GM18505 (cell line): ENCODE results near the gene AK3.

ENCODE experiments used
- ATAC-seq: cut with Tn5 transposase; IDR thresholded peaks from one replicate; pipeline ENCODE4 v1.9.1; 2021; ENCODE audit not compliant: unreplicated experiment
- POLR2A ChIP-seq: IDR thresholded peaks from 4 replicates; pipeline ENCODE4 v1.6.1; 2011; ENCODE audit warnings: borderline replicate concordance; ENCODE audit not compliant: insufficient read depth, insufficient read length; ENCODE audit errors: extremely low read depth

The AK3 gene

DNA sequence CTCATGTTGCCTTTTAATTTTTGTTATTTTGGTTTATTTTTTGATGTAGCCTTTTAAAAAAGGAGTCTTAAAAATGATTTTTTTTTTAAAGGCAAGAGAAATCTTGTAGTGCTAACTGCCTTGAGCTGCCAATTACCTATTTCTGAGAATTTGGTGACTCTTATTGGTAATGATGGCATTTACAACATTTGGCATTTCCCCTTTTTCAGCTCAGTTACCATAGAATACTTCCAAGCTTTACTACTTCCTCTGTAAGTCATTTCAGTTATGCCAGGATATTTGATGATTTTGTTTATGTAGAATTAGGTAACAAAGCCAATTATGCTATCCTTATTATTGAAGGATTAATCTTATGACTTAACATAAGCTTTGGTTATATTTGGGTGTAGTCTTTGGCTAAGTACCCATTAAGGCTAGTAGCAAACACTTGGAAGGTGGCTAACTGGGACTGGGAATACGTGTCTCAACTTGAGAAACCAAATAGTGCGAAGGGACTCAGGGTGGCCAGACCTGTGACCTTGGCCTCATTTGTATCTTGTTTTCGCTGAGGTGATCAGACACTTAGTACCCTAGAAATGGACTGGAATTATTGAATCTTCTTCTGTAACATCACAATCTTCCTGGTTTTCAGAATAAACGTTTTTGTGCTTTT is 33.9 kb downstream of the AK3 start:
- no peak for TF ChIP-seq POLR2A
- ATAC-seq: no peak

DNA sequence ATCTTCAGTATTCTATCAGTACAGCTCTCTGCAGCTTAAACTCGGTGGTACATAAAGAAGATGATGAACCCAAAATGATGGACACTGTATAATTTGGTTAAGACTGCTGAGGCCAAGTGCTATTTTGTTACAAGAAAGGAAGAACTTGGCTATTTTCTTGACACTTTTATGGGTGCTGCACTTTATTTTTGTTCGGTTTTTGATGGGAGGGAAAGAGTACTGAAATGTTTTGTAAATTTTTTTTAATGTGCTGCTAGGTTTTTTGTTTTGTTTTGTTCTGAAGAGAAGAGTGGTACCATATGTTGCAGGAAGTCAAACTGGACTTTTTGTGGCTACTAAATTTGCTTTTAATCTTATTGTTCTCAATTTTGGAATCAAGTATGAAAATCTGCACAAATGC is 35.0 kb downstream of the AK3 start:
- no peak for ATAC-seq
- TF ChIP-seq POLR2A: no peak

DNA sequence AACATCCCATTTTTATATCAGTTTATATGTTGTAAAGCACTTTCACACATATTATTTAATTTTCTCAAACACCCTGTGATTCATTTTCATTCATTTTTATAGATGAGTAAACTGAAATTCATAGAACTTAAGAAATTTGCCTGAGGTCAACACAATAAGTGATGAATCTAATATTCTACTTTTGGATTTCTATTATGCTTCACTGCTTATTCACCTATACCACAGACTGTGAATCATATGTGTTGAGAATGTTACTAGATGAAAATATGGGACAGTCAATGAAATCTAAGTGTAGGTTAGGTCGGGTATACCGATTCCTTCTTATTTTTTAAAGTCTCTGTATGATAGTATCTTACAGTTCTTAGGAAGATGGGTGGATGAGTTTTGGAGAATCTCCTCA is 36.9 kb downstream of the AK3 start:
- ATAC-seq: no peak

DNA sequence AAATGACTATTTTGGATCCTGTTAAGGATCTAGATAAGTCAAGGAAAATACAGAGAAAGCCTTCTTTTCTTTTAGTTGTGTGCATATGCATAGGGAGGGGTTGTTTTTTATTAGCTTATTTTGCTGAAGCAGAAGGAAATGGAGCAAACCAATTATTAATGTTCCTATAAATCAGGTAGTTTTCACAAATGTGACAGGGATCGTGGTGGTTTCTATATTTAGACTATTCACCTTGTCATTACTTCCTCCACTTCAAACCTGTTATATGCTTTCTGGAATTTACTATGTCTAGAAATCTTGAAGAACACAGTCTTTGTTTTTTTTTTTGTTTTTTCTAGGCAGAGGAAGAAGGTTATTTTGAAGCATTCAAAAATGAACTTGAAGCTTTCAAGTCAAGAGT is 39.5 kb downstream of the AK3 start:
- ATAC-seq: no peak

More for the DNA sequence above, 36.9 kb downstream of the AK3 start:
- TF ChIP-seq POLR2A: no peak

DNA sequence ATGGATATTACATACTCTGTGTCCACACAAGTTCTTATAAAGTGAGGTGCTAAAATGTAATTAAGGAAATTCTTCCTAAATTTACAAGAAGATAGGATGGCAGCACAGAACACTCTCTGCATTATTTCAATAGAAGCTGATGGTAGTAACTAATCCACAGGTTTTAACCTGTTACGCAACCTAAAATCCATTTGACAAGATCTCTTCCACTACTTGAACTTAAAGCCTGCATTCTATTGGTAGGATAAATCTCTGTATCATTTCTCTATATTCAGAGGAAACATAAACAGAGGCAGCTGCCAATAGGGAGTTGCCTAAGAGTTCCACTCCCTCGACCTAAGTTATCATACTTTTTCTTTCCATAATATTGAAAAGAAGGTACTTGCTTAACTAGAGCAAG is 40.1 kb downstream of the AK3 start:
- ATAC-seq: no peak
- TF ChIP-seq POLR2A: no peak

More for the DNA sequence above, 39.5 kb downstream of the AK3 start:
- TF ChIP-seq POLR2A: no peak

DNA sequence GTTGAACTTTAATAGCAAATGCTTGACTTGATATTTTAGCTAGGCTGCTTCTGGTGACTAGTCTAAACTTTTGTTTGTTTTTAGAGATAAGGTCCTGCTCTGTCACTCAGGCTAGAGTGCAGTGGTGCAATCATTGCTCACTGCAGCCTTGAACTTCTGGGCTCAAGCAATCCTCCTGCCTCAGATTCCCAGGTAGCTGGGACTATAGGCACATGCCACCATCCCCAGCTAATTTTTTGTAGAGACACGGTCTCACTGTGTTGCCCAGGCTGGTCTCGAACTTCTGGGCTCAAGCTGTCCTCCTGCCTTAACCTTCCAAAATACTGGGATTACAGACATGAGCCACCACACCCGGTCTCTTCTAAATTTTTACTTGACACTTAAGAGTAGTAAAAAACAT is 40.9 kb downstream of the AK3 start:
- TF ChIP-seq POLR2A: no peak
- no peak for ATAC-seq

DNA sequence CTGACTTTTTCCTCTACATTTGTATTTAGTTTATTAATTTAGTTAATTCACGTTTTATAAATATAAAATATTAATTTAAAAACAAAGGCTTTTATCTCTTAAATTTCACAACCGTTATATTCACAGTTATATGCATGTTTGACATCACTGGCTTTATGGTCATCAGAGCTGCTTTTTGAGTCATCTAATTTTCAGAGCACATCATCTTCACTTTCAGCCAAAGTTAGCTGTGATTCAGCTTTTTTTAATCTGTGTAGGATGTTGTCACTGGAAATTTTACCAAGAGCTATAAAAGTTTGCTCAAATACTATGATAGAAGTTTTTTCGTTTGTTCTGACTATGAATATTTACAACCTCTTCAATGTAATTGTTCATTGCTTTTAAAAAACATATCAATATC is 49.2 kb downstream of the AK3 start:
- ATAC-seq: no peak
- no peak for TF ChIP-seq POLR2A

DNA sequence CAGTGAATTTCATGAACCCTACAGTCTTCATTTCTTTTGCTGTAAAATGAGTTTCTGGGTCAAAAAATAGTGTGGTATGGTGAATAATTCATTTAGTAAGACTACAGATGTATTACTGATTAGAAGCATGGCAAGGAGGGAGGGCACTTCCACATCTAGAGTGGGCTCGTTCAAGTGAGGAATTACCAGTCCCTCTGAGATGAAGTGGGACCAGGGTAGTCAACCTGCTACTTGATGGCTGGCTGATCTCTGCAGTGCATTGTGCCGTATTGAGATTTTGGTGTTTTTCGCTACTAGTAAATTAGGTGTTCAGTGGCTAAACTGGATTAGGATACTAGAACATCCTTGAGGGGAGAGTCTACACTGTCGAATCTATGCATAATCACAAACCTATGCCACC is 50.9 kb downstream of the AK3 start:
- peak; percentile 67 for ATAC-seq
- TF ChIP-seq POLR2A: no peak

DNA sequence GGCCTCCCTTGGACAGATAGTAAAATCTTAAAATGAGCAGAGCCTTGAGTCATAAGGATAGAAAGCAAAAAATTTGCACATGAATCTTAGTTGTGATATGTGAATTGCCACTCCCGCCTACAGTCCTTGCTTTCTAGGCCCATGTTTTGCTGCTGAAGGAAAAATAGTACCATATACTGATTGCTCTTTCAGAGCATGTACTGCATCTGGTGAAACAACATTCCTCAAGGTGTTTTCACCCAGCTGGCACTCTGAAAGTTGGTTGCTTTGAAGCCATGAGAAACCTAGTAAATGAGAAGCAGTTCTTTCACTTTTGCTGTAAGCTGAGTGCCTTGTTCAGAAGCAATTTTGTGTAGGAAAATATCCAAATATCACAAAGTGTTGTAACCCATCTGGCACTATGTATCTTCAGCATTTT is 51.3 kb downstream of the AK3 start:
- ATAC-seq: peak; percentile 55

DNA sequence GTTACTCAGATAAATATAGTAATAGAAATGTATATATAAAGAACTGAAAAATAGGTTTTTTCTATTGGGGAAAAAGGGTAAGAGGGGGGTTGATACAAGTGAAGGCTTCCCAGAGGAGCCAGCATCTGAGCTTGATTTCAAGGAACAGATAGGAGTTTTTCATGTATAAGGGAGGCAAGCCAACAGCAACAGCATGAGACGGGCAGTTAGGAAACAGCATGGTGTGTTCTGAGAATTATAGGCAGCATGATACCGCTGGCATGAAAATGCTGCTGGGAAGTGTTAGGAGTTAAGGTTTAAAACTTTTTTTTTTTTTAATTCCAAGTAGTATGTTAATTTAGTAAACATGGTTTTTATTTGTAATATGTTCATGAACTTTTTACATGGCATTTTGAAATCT is 52.0 kb downstream of the AK3 start:
- no peak for TF ChIP-seq POLR2A
- ATAC-seq: no peak

More for the DNA sequence above, 51.3 kb downstream of the AK3 start:
- no peak for TF ChIP-seq POLR2A

DNA sequence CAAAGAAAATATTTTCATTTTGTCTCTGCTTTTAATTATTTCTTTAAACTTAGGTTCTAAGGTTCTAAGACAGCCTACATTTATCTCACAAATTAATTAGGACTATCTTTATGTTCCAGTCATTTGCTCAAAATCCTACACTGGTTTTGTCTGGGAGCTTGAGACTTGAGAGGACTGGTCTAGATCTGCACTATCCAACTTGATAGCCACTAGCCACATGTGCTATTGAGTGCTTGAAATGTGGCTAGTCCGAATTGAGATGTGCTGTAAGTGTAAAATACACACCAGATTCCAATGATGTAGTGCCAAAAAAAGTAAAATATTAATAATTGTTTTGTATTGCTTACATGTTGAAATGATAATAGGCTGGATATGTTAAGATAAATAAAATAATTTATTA is 54.4 kb downstream of the AK3 start:
- TF ChIP-seq POLR2A: no peak
- ATAC-seq: no peak

DNA sequence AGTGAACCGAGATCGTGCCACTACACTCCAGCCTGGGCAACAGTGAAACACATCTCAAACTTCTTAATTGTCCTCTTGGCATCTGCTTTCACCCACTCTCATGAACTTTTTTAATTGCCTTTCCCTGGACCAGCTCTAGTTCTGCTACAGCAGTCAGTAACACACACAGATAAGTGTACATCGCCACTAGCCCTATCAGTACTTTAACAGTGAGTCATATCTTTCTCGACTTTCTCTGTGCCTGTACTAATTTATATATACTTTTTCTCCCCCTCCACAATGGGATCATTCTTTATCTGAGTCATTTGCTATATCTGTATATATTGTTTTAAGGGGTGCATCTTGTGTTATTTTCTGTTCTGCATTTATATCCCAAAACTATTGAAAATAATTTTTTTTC is 54.9 kb downstream of the AK3 start:
- no peak for ATAC-seq
- no peak for TF ChIP-seq POLR2A

DNA sequence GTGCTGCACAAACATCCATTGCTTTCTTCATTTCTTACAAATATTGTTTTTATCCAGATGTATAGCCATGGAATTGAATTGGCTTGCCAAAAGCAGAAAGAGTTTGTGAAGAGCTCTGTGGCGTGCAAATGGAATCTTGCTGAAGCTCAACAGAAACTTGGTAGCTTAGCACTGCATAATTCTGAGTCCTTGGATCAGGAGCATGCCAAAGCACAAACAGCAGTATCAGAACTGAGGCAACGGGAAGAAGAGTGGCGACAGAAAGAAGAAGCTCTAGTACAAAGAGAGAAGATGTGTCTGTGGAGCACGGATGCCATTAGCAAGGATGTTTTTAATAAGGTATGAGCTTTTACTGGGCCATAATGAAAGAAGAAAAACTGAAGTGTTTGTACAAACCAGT is 56.2 kb downstream of the AK3 start:
- TF ChIP-seq POLR2A: no peak

DNA sequence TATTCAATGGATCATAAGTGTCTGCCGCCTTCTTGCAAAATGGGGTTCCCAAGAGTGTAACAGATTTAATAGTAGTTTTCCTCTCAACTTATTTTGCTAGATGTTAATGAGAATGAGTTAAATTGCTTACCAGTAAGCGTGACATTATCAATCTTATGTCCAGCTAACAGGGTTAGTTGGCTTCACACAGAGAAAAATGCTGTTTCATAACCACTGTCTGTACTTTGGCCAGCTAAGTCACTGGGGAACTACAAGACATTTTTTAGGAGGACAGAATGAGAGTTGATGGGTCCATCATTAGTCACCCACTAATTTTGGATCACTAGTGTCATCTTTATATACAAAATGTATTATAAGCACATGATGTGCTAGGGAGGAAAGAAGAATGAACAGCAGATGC is 60.3 kb downstream of the AK3 start:
- ATAC-seq: no peak
- TF ChIP-seq POLR2A: no peak

More for the DNA sequence above, 56.2 kb downstream of the AK3 start:
- no peak for ATAC-seq

DNA sequence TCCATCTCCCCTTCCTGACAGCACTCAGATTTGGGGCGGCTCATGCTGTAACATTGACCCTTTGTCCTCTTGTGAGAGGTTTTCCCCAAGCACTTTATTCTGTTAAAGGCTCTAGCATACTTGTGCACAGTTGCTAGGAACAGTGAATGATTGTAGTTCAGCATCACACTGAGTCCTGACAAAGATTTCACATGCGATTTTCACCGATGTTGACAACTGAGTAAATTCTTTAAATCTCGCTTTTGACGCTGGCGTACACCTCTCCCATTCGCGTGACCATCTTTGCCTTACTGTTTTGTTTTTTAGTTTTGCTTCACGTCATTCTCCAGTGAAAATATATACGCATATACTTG is 60.9 kb downstream of the AK3 start:
- TF ChIP-seq POLR2A: no peak
- ATAC-seq: no peak

DNA sequence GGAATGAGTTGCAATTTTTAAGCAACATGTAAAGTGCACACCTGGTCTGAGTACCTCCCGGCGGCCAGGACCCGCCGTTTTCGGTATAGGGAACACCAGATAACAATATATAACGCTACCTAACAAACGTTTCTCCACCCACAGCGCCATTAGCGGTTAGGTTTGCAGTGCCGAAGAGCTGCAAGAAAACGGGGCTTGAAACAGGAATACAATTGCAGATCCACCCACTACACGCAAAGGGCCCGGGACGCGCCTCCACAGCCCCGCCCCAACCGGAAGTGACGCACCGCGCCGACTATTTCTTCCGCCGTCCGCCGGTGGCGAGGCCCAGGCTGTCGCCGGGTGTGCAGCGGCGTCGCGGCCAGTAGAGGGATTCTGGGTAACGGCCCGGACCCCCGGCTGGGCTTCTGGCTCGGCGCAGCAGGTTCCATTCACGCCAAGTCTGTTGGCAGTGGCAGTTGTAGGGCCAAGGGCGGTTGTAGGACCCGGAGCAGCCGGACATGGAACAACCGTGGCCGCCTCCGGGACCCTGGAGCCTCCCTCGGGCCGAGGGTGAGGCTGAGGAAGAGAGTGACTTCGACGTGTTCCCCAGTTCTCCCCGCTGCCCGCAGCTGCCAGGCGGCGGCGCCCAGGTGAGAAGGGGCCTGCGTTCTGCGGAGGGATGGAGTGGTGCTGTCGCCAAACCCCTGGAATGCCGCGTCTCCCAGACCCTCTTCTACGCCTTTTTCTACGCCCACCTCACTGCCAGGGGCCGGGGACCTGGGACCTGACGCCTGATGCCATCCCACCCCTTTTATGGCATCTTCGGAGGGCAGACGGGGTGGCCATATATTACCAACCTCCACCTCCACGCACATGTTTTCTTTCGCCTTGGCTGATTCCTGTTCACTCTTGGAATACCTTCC is 61.5 kb downstream of the AK3 start, which contains the start of gene CDC37L1:
CDC37L1 (plus strand) TSS at position 302 of the 905 bp plus-strand sequence; CDS start at position 501, 199 bp downstream.
- TF ChIP-seq POLR2A: peak; percentile 98
- ATAC-seq: peak; percentile 97
